HG03103 (cell line): Measurements from ENCODE around the gene IFT43.

Experiments
- ATAC-seq: cut with Tn5 transposase; IDR thresholded peaks from one replicate; pipeline ENCODE4 v1.9.1; 2021; ENCODE audit warnings: low read depth; ENCODE audit not compliant: unreplicated experiment

Gene IFT43

GRCh38 chr14:76101391-76102379 is 116.1 kb downstream of the IFT43 start:
- ATAC-seq = no peak

- no peak for ATAC-seq
These were observed 119.3 kb downstream of the IFT43 start for GRCh38 chr14:76104802-76105355.

GRCh38 chr14:76106188-76106587 is 120.6 kb downstream of the IFT43 start:
- no peak for ATAC-seq

GRCh38 chr14:76109087-76109880 is 123.7 kb downstream of the IFT43 start:
- ATAC-seq = no peak

- no peak for ATAC-seq
These were observed 127.5 kb downstream of the IFT43 start for GRCh38 chr14:76112889-76113624.

- no peak for ATAC-seq
These were observed 128.1 kb downstream of the IFT43 start for GRCh38 chr14:76113691-76114090.

- no peak for ATAC-seq
These were observed 129.5 kb downstream of the IFT43 start for GRCh38 chr14:76115010-76115422.

- no peak for ATAC-seq
These were observed 132.4 kb downstream of the IFT43 start for GRCh38 chr14:76117789-76118484.

- ATAC-seq = no peak
These were observed 133.0 kb downstream of the IFT43 start for GRCh38 chr14:76118594-76118993.

- ATAC-seq = no peak
These were observed 135.7 kb downstream of the IFT43 start for GRCh38 chr14:76121089-76121748.

- ATAC-seq = no peak
These were observed 138.1 kb downstream of the IFT43 start for GRCh38 chr14:76123426-76124225.

GRCh38 chr14:76125511-76125910 is 139.9 kb downstream of the IFT43 start:
- no peak for ATAC-seq

- ATAC-seq = no peak
These were observed 140.5 kb downstream of the IFT43 start for GRCh38 chr14:76126076-76126475.

GRCh38 chr14:76129851-76130576 is 144.5 kb downstream of the IFT43 start:
- no peak for ATAC-seq

- no peak for ATAC-seq
These were observed 145.8 kb downstream of the IFT43 start for GRCh38 chr14:76131071-76131965.

- no peak for ATAC-seq
These were observed 147.5 kb downstream of the IFT43 start for GRCh38 chr14:76133103-76133502.
